SKM-1 treated with dmso at 0.1 percent for 144 hours (cell line): ENCODE data around the gene WDR83.
A peak's percentile ranks its signal among the peaks of the same experiment; 100 is the strongest.
"Not testable (repeated sequence)": the region's sequence is repeated elsewhere in the genome, so short reads cannot be mapped to it uniquely, and the experiment has no call there.

ENCODE experiments used
- DNase-seq: peaks from one replicate; lab custom pipeline; 2025; ENCODE audit not compliant: unreplicated experiment; lab: John Stamatoyannopoulos, UW

Gene WDR83, protein sequence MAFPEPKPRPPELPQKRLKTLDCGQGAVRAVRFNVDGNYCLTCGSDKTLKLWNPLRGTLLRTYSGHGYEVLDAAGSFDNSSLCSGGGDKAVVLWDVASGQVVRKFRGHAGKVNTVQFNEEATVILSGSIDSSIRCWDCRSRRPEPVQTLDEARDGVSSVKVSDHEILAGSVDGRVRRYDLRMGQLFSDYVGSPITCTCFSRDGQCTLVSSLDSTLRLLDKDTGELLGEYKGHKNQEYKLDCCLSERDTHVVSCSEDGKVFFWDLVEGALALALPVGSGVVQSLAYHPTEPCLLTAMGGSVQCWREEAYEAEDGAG

DNA sequence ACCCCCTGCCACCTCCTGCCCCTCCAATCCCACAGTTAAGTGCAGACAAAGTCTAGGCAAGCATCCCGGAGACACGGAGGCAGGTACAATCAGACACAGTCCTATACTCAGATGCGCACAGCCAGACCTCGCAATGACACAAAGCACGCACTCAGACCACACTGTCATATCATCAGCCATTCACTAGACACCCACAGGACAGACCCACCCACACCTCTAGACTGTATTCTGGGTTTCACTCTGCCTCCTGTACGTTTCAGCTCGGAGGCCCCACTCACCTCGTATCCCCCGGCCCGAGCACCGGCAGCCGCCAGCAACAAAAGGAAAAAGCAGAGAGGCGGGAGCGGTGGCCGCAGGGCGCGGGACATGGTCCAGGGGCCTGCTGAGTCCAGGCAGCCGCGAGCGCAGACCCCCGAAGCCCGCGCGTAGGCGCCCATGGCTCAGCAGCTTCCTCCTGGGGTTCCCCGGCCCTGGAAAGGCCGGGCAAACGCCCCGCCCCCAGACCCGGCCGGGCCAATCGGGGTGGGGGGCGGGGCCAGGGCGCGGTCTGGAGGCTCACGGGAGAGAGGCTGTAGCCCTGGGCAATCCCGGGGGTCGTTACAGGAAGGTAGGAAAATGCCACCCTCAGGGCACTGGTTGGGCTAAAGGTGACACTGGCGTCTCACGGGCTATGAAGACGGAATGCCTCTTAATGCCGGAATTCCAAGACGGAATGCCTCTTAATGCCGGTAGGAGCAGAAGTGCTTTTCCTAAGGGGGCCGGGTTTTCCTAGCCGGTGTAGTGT is at the start of gene WDR83, which contains the start of gene MAN2B1:
WDR83 (plus strand) TSS at position 543 of the 784 bp plus-strand sequence. CDS start 2,984 bp downstream, outside the sequence.
MAN2B1 (minus strand) TSS at position 478 of the 784 bp plus-strand sequence; CDS start at position 437, 41 bp downstream.
- peak; percentile 65 for DNase-seq

DNA sequence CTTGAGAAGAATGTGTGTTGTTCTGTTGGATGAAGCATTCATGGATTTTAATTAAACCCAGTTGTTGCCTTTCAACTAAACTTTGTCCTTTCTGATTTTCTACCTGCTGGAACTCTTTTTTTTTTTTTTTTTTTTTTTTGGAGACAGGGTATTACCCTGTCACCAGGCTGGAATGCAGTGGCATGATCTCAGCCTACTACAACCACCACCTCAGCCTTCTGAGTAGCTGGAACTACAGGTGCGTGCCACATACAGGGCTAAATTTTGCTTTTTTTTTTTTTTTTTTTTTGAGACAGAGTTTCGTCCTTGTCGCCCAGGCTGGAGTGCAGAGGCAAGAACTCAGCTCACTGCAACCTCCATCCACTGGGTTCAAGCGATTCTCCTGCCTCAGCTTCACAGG is 49.0 kb upstream of the WDR83 start:
- no peak for DNase-seq

DNA sequence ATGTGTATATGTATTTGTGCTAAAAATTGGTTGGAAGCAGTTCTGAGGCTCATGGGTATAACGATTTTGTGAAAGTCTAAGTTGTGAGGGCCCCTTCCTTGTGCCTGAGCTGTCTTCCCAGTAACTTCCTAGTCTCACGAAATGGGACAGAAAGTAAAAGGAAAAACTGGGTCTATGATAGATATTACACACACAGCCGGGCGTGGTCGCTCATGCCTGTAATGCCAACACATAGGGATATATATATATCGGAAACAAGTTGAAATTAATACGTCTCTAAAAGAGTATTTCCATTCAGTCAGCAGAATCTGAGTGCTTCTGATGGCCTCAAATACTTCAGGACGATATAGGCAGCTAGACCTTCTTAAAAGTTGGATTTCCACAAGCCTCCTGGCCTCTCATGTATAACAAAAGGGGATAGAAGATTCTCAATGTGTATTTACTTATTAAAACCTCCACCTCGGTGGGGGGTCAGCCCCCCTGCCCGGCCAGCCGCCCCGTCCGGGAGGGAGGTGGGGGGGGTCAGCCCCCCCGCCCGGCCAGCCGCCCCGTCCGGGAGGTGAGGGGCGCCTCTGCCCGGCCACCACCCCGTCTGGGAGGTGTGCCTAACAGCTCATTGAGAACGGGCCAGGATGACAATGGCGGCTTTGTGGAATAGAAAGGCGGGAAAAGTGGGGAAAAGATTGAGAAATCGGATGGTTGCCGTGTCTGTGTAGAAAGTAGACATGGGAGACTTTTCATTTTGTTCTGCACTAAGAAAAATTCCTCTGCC is 45.2 kb upstream of the WDR83 start:
- DNase-seq = not testable (repeated sequence)

DNA sequence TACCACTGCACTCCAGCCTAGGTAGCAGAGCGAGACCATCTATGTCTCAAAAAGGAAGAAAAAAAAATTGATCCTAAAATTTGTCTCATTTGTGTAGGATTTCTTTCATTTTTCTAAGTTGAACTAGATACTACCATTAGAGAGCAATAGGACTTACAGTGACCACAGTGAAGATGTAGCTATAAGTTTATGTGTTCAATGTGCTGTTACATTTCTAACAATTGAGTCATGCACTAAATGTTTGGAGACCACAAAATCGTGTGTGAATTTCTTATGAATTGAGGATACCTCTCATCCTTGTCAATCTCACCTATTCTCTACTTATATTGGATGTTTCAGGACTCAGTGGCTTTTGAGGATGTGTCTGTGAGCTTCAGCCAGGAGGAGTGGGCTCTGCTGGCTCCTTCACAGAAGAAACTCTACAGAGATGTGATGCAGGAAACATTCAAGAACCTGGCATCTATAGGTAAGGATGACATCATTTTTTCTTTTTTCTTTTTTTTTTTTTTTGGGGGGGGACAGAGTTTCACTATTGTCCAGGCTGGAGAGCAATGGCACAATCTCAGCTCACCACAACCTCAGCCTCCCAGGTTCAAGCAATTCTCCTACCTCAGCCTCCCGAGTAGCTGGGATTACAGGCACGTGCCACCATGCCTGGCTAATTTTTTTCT is 43.1 kb upstream of the WDR83 start:
- DNase-seq = no peak

DNA sequence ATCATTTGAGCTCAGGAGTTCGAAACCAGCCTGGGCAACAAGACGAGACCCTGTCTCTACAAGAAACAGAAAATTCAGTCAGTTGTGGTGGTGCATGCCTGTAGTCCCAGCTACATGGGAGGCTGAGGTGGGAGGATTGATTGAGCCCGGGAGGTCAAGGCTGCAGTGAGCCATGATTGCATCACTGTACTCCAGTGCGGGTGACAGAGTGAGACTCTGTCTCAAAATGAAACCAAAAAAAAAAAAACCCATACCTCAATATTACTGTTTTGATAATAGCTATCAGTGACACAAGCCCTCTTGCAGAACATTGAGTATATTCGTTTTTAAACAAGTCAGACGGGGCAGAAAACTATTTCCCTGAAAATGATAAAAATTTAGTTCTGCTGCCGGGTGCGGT is 39.6 kb upstream of the WDR83 start:
- no peak for DNase-seq

DNA sequence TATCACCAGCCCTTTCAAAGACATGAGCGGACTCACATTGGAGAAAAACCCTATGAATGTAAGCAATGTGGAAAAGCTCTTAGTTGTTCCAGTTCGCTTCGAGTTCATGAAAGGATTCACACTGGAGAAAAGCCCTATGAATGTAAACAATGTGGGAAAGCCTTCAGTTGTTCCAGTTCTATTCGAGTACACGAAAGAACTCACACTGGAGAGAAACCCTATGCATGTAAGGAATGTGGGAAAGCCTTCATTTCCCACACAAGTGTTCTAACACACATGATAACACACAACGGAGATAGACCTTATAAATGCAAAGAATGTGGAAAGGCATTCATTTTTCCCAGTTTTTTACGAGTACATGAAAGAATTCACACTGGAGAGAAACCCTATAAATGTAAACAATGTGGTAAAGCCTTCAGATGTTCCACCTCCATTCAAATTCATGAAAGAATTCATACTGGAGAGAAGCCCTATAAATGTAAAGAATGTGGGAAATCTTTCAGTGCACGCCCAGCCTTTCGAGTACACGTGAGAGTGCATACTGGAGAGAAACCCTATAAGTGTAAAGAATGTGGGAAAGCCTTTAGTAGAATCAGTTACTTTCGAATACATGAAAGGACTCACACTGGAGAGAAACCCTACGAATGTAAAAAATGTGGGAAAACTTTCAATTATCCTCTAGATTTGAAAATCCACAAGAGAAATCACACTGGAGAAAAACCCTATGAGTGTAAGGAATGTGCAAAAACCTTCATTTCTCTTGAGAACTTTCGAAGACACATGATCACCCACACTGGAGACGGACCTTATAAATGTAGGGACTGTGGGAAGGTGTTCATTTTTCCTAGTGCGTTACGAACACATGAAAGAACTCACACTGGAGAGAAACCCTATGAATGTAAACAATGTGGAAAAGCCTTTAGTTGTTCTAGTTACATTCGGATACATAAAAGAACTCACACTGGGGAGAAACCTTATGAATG is 38.3 kb upstream of the WDR83 start:
- no peak for DNase-seq

DNA sequence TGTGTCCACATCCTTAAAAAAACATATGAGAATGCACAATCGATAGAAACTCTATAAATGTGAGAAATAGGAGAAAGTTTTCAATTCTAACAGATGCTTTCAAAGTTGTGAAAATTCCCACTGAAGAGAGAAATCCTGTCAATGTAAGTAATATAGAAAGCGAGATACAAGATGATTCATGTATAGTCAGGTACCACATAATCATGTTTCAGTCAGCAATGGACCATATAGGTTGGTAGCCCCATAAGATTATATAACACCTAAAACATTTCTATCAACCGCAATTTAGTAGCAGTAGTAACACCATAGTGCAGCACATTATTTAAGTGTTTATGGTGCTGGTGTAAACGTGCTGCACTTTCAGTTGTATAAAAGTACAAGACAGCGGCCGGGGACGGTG is 37.4 kb upstream of the WDR83 start:
- no peak for DNase-seq

DNA sequence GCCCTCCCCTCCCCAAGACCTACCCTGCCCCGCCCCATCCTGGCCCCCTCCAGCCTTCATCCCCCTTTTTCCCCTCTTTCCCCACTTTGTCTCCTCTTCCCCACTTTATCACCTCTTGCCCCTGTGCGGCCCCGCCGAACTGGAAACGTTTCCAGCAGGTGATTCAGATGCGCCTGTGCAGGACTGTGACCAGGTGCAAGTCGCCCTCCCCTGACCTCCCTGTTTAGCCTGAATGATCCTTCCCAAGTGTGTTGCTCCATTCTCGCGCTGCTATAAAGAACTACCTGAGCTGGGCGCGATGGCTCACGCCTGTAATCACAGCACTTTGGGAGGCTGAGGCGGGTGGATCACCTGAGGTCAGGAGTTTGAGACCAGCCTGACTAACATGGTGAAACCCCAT is 30.0 kb upstream of the WDR83 start:
- DNase-seq = no peak

DNA sequence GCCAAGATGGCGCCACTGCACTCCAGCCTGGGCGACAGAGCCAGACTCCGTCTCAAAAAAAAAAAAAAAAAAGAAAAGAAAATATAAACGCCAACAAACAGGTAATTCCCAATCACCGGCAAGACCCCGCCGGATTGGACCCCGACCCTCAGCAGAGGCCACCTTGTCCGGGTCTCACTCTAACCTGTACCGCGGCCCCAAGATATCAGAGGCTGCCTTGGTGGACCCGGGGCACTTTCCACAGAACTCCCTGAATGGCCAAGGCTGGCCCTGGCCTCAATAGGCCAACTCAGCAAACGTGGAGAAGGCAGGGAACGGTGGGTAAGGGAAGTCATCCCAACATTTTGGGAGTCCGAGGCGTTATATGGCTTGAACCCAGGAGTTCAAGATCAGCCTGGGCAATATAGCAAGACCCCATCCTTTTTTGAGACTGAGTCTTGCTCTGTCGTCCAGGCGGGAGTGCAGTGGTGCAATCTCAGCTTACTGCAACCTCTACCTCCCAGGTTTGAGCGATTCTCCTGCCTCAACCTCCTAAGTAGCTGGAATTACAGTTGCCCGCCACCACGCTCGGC is 27.9 kb upstream of the WDR83 start:
- DNase-seq = no peak

DNA sequence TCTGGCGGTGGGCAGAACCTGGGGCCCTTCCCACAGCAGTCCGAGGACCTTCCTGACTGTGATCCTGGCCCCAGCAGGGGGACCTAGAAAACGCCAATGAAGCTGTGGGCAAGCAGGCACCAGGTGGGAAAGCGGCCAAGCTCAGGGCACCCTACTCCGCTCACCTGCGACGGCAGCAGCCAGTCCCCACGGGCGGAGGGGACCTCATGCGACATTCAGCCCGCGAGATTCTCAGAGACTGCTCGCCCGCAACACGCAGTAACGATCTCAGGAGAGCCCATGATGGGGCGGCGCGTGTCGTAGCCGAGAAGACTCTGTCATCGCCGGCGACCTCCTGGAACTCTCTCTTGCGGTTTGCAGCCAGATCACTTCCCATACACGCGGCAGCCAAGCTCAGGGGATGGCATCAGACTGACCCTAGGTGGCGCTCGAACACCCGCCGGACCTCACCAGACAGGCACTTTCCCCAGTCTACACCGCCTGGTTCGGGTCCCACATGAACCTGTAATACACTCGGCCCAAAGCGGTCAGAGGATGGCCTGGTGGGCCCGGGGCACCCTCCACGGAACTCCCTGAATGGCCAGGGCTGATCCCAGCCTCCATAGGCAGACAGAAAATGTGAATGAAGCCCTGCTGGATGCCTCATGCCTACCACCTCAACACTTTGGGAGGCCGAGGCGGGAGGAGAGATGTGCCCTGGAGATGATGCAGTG is 26.6 kb upstream of the WDR83 start:
- DNase-seq = peak; percentile 81

DNA sequence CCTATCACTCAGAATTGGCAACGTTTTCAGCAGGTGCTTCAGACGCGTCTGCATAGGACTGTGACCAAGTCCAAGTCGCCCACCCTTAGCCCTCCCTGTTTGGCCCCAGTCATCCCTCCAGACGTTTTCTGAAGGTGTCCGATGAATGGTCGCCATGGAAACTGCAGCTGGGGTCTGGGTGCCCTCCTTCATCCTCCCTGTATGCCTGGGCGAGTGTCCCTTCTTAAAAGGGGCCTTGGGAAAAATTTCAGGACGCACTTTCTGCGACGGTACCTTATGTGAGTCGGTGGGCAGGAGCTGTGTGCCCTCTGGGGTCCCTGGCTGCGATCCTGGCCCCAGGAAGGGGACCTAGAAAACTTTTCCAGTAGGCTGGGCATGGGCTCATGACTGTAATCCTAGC is 25.2 kb upstream of the WDR83 start:
- DNase-seq = no peak

DNA sequence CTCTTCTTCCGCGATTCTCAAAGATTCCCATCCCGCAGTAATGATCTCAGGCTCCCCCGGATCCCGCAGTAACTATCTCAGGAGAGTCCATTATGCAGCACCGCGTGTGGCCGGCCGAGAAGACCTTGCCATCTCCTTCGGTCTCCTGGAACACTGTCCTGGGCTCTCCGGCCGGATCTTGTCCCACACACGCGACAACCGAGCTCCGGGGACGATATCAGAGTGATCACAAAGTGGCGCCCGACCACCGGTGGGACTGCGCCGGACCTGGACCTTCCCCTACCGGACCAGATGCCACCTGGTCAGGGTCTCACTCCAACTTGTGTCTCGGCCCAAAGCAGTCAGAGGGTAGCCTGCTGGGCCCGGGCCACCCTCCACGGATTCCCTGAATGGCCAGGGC is 24.1 kb upstream of the WDR83 start:
- DNase-seq = no peak

DNA sequence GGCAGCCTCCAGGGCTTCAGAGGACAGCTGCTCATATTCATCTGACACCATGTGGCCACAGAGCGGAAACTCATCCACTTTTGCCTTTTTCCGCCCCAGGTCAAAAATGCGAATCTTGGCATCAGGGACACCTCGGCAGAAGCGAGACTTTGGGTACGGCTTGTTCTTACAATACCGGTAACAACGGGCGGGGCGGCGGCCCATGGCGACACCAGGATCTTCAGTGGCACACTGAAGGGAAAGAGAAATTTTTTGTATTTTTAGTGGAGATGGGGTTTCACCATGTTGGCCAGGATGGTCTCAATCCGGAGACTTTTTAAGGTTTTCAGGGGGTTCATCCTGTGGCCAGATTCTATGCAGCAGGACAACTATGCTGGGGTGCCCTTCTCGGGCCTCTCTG is 22.9 kb upstream of the WDR83 start:
- DNase-seq = not testable (repeated sequence)

DNA sequence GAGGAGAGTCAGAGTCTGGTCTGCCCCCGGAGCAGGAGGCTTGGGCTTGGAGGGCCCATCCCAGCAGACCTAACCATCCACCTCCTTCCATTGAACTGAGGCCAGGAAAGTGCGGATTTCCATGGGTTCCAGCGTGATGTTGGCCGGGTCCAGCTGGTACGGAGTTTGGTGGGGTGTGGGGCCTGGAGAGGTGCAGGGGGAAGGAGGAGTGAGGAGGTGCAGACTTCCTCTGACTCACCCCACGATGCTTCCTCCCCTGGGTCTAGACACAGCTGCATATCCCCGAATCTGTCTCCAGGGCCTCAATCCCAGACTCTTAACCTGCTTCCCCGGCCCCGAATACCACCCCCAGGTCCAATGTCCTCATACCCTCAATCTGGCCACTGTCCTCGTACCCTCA is 20.1 kb upstream of the WDR83 start:
- no peak for DNase-seq

DNA sequence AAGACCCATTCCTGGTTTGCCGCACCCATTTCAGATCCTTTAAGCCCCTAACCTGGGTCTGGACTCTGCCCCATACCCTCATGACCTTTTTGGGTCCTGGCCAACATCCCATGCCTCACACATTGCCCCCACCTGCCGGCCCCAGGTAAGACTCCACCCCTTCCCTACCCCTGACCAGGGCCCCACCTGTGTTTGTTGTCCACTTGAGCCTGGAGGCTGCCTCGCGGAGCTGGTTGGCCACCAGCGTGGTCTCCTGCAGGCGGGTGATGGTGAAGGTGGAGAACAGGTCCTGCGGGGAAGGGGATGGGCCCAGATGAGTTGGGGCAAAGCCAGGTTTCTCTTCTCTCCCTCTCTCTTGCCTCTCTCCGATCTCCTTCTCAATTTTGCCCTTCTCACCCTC is 19.6 kb upstream of the WDR83 start:
- no peak for DNase-seq

DNA sequence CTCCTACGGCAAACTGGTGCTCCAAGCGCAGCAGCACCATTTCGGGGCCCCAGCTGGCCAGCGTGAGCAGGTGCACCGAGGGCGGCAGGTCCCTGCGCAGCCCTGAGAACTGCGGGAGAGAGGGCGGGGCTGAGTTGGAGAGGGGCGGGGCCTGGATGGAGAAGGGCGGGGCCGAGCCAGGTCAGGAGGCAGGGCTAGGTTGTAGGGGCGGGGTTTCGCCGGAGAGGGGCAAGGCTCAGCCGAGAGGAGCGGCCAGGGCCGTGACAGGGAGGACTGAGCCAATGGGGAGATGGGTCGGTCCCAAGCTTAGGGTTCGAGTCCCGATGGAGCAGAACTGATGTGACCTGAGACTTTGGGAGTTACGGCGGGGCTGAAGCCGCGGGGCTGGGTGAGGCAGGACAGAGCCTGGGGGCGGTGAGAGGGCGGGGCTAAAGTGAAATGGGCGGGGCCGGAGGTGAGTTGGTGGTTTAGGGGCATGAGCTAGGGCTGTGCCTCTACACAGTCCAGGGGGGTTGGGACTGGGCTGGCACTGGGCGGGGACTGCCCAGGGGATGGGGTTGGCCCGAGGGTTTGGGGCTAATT is 19.0 kb upstream of the WDR83 start:
- DNase-seq = no peak

DNA sequence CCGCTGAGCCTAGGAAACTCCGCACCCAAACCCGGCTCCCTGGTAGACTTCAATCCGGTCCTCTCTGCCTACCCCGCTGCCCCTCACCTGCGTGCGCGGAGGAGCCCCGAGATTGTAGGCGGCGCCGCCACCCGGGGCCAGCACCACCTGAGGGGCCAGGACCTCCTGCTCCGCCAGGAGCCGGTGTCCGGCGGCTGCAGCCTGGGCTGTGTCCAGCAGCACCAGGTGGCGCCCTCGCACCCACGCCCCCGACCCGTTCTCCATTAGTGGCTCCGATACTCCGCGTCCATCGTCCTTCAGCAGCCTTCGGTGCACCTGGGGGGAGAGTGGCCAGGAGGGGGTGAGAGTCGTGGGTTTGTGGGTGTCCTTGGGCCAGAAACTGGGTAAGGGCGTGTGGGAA is 18.5 kb upstream of the WDR83 start:
- DNase-seq = no peak

DNA sequence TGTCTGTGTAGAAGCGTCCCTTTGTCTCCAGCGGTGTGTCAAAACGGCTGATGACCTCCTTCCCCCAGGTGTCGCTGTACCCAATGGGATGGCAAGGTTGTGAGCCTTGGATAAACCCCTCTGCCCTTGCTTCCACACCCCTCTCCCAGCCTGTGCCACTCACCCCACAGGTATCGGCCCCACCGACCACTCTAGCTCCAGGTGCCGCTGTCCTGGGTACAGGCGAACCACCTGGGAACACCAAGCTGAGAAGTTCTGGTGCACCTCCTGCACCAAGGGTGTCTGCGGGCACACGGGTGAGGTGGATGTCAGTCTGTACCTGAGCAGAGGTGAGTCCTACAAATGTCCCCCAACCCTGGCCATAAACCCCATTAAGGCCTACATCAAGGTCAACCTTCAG is 16.7 kb upstream of the WDR83 start:
- DNase-seq = no peak

DNA sequence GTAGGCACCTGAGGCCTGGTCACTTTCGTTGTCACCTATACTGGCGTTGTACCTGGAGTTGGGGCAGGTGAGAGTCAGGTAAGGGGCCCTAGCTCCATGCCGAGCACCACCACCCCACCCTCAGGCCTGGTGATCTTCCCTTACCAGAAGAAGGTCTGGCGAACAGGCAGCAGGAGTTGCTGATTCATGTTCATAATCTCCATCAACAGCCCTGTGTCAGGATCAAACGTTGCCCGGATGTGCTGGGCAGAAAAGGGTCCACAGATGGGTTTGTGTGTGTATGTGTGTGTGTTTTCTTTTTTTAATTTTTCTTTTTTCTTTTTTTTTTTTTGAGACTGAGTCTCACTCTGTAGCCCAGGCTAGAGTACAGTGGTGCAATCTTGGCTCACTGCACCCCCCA is 14.4 kb upstream of the WDR83 start:
- DNase-seq = no peak
